Body of pancreas (tissue), 4 donors: ENCODE data around the gene STON1. TPM values are rescaled to one million over a fixed set of nuclear protein-coding genes. Genes with fewer than 3 reads are reported as not detected.
A peak's percentile ranks its signal among the peaks of the same experiment; 100 is the strongest.
"Not testable (repeated sequence)": the region's sequence is repeated elsewhere in the genome, so short reads cannot be mapped to it uniquely, and the experiment has no call there.

Experiments used
- ATAC-seq: fragments of 150-250 bp; one replicate; pipeline ENCODE4 v1.9.1; 2016
- DNase-seq, 4 donors: peaks; one replicate each; pipeline ENCODE4 v3.0.0-alpha.2; 2019
- H3K27ac ChIP-seq, 4 donors: fragments of 200-600 bp; sonication (generic); 1 replicate in 3 of 4; 2 replicates in 1 of 4; pipeline versions ENCODE4 v1.5.1 to v1.6.1; 2016 to 2019; ENCODE audit warnings: mild to moderate bottlenecking in 1 of 4, mixed read lengths in 1 of 4, moderate library complexity in 1 of 4
- H3K27me3 ChIP-seq, 2 donors: fragments of 200-600 bp; sonication (generic); one replicate each; pipeline ENCODE4 v1.6.0; 2016; ENCODE audit warnings: mild to moderate bottlenecking in 1 of 2
- H3K36me3 ChIP-seq, 2 donors: fragments of 200-600 bp; sonication (generic); replicated peaks in 1 of 2; 2 replicates each; pipeline ENCODE4 v1.5.1; 2016; ENCODE audit warnings: low read depth in 2 of 2; ENCODE audit not compliant: insufficient read depth in 1 of 2
- H3K4me1 ChIP-seq: fragments of 200-600 bp; sonication (generic); one replicate; pipeline ENCODE4 v1.6.0; 2016
- H3K4me3 ChIP-seq, 2 donors: fragments of 200-600 bp; sonication (generic); 1 replicate in 1 of 2; 2 replicates in 1 of 2; pipeline ENCODE4 v1.5.1; 2016 to 2019
- H3K9me3 ChIP-seq, 3 donors: fragments of 200-600 bp; sonication (generic); 1 replicate in 2 of 3; 2 replicates in 1 of 3; pipeline ENCODE4 v1.5.1; 2016
- POLR2A ChIP-seq, 3 donors: fragments of 450-650 bp; IDR thresholded peaks; one replicate each; pipeline ENCODE4 v1.6.1; 2016; ENCODE audit warnings: antibody characterized with exemption in 3 of 3, mild to moderate bottlenecking in 2 of 3
- WGBS, 2 donors: methylation state at CpG; one replicate each; pipeline ENCODE4 v1.1.5; 2017; 5-methylcytosine and 5-hydroxymethylcytosine counted together
- intact Hi-C: fragments of 100-400 bp; cut with DNase I; formaldehyde crosslinking; loops from one replicate; pipeline ENCODE4 v1.15.1; 2023
- total RNA-seq, 2 donors: library from RNA; depleted of rRNA; stranded (reverse); fragments of >200 nt; gene quantifications; one replicate each; pipeline ENCODE4 v1.1.0, GENCODE V29; 2016
- TF ChIP-seq, protein P1 (sequence below), 7 experiments: fragments of 450-650 bp in 4 of 7; fragments of 200-600 bp in 3 of 7; sonication (generic) in 3 of 7; IDR thresholded peaks; one replicate each; pipeline ENCODE4 v1.5.1; 2016 to 2019; ENCODE audit warnings: antibody characterized with exemption in 7 of 7

Gene STON1
- total RNA-seq, 2 donors from 2014 or later: 9.1 to 24.1 TPM

- intact Hi-C loops: no loop called here
- TF ChIP-seq, protein P1, sequence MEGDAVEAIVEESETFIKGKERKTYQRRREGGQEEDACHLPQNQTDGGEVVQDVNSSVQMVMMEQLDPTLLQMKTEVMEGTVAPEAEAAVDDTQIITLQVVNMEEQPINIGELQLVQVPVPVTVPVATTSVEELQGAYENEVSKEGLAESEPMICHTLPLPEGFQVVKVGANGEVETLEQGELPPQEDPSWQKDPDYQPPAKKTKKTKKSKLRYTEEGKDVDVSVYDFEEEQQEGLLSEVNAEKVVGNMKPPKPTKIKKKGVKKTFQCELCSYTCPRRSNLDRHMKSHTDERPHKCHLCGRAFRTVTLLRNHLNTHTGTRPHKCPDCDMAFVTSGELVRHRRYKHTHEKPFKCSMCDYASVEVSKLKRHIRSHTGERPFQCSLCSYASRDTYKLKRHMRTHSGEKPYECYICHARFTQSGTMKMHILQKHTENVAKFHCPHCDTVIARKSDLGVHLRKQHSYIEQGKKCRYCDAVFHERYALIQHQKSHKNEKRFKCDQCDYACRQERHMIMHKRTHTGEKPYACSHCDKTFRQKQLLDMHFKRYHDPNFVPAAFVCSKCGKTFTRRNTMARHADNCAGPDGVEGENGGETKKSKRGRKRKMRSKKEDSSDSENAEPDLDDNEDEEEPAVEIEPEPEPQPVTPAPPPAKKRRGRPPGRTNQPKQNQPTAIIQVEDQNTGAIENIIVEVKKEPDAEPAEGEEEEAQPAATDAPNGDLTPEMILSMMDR (IDR thresholded peaks at IDR 0.05): no peak
- TF ChIP-seq POLR2A (IDR thresholded peaks at IDR 0.05): no peak
- H3K4me1 ChIP-seq: no peaks in the 10 kb centered on the region
- H3K9me3 ChIP-seq: no peaks in the 10 kb centered on the region
- DNase-seq (no peak), ATAC-seq (no peak)
- WGBS, 2 donors: 94 to 98% methylated on average over 2 of the region's 2 CpGs
- H3K36me3 ChIP-seq: no peaks in the 10 kb centered on the region
- H3K27me3 ChIP-seq: no peaks in the 10 kb centered on the region
- H3K27ac ChIP-seq: no peak overlapping the region
- H3K4me3 ChIP-seq: no peak overlapping the region
Observed at GRCh38 chr2:48592067-48592466, 62.1 kb downstream of the STON1 start.

GRCh38 chr2:48596751-48597150, 66.8 kb downstream of the STON1 start:
- intact Hi-C loops: not testable (repeated sequence)
- WGBS, 2 donors: 89 to 90% methylated on average over 7 of the region's 7 CpGs

DNA sequence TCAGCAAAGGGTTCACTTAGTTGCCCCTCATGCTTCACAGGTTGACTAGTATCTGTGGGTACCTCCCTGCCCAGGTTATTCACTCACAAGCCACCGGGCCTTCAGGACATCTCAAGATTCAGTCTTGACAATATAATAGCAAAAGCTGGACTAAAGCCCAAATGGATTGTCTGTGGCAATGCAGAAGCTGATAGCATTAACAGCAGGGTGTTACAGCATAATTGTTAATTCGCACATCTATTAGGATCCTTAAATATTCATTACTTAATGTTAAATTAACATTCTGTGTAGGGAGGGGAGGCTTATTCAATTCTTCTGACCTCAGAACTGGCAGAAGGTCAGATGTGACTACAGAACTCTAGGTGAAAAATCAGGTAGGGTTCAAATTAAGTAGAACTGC, 67.5 kb downstream of the STON1 start:
- Histone ChIP-seq H3K9me3 (no peaks in the 10 kb centered on the region), H3K4me1 (no peaks in the 10 kb centered on the region), H3K27ac (no peak overlapping the region), H3K4me3 (no peak overlapping the region), H3K27me3 (no peaks in the 10 kb centered on the region), H3K36me3 (no peaks in the 10 kb centered on the region)
- intact Hi-C loops: no loop called here
- WGBS, 2 donors: 72 to 86% methylated on average over 2 of the region's 2 CpGs
- DNase-seq: no peak
- no peak for ATAC-seq
- TF ChIP-seq POLR2A (IDR thresholded peaks at IDR 0.05): no peak
- TF ChIP-seq, protein P1 (IDR thresholded peaks at IDR 0.05): no peak

More at GRCh38 chr2:48596751-48597150, 66.8 kb downstream of the STON1 start:
- not testable (repeated sequence) for H3K27me3 ChIP-seq, ATAC-seq, H3K36me3 ChIP-seq, H3K27ac ChIP-seq, H3K4me1 ChIP-seq, H3K4me3 ChIP-seq, H3K9me3 ChIP-seq, DNase-seq

DNA sequence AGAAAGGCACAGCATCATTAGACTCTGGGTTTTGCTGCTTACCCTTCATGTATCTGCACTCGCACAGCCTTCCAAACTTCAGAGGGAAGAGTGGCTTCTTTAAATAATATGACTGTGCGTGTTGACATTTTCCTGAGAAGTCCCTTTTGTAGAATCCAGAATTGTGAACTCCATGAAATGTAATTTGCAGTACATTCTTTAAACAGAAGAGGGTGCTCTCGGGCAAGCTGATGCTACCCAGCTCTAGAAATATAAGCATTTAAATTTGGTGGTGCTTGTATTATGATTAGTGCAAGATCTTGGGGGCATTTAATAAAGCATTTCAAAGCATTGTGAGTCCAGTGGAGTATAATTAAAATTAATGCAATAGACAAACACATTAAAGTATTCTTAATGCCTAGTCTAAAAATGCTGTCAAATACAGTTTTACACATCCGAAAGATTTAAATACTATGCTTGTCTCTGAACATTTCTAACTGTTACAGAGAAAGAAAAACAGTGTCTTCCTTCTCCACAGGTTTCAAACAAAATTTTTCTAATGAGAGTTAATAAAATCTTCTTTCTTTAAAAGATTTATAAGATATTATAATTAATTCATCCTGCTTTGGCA, 70.4 kb downstream of the STON1 start:
- 26 to 29% methylated on average over 4 of the region's 4 CpGs for WGBS, 2 donors
- Histone ChIP-seq H3K9me3 (no peaks in the 10 kb centered on the region), H3K27ac (no peak overlapping the region), H3K4me3 (no peak overlapping the region), H3K36me3 (no peaks in the 10 kb centered on the region), H3K27me3 (no peaks in the 10 kb centered on the region), H3K4me1 (no peaks in the 10 kb centered on the region)
- ATAC-seq (no peak), DNase-seq (no peak)
- intact Hi-C loops: no loop called here
- no peak for TF ChIP-seq POLR2A (IDR thresholded peaks at IDR 0.05)
- TF ChIP-seq, protein P1 (IDR thresholded peaks at IDR 0.05): peak; percentile 38 to 57 (median 54)

DNA sequence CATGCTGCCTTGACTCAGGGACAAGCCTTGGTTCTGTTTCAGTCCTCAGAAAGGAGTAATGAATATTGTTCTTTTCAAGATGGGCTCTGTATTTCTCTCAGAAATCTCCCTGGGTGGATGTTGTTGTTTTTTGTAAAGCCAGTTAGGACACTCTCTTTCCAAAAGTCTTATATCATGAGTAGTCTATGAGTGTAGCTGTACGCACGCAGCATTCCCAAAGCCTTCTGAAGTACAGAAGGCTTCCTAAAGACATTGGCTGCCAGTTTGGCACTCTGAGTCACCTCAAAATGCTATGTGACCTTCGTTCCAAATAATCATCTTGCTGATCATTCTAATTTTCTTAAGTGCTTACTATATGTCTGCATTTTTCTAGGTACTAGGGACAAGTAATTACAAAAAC, 71.0 kb downstream of the STON1 start:
- no peak overlapping the region for H3K27ac ChIP-seq
- H3K36me3 ChIP-seq: no peaks in the 10 kb centered on the region
- no peaks in the 10 kb centered on the region for H3K9me3 ChIP-seq
- TF ChIP-seq, protein P1 (IDR thresholded peaks at IDR 0.05): no peak
- no peak for TF ChIP-seq POLR2A (IDR thresholded peaks at IDR 0.05)
- no peaks in the 10 kb centered on the region for H3K27me3 ChIP-seq
- H3K4me1 ChIP-seq: no peaks in the 10 kb centered on the region
- intact Hi-C loops: no loop called here
- 64 to 69% methylated on average over 3 of the region's 3 CpGs for WGBS, 2 donors
- no peak overlapping the region for H3K4me3 ChIP-seq
- no peak for DNase-seq
- no peak for ATAC-seq
